PFSK-1 (cell line): Measurements from ENCODE around the gene CFAP57.

Experiments
- FOXP2 ChIP-seq: optimal IDR thresholded peaks from 2 replicates; pipeline ENCODE3; 2011; ENCODE audit warnings: borderline replicate concordance, control low read depth, inconsistent platforms; ENCODE audit not compliant: insufficient read depth; ENCODE audit errors: extremely low read length, extremely low read depth
- POLR2AphosphoS5 ChIP-seq: IDR thresholded peaks from 2 replicates; pipeline ENCODE4 v1.6.1; 2012; ENCODE audit warnings: low read depth, mild to moderate bottlenecking, control low read depth, low read length, moderate library complexity
- REST ChIP-seq, 2 experiments: IDR thresholded peaks; 2 replicates each; pipeline versions ENCODE4 v1.6.1 to v1.8.0; 2011 to 2012; ENCODE audit warnings: low read depth in 2 of 2, low read length in 2 of 2, control low read depth in 1 of 2, inconsistent platforms in 1 of 2, mild to moderate bottlenecking in 1 of 2, moderate library complexity in 1 of 2; ENCODE audit not compliant: insufficient read depth in 1 of 2
- SIN3A ChIP-seq: IDR thresholded peaks from 2 replicates; pipeline ENCODE4 v1.6.1; 2012; ENCODE audit warnings: mild to moderate bottlenecking, low read length, moderate library complexity, borderline replicate concordance; ENCODE audit not compliant: insufficient read depth
- TAF1 ChIP-seq: IDR thresholded peaks from 2 replicates; pipeline ENCODE4 v1.6.1; 2012; ENCODE audit warnings: low read length, control low read depth, borderline replicate concordance; ENCODE audit not compliant: insufficient read depth

The CFAP57 gene

DNA sequence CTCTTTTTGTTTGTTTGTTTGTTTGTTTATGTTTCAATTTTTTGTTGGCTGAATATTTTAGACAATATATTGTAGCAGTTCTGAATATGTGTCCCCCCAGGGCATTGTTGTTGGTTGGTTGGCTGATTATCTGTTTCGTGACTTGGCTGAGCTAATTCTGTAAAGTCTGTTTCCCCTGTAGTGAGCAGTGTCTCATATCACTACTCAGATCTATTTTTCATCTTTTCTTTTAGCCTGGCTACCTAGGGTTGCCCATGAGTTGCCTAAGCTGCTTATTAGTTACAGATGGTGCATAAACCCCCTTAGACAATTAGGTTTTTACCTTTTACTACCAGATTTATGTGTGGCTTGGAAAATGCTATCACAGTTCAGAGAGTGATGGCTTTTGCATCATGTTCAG lies 32.3 kb downstream of the CFAP57 start:
- TF ChIP-seq TAF1: no peak
- no peak for TF ChIP-seq POLR2AphosphoS5
- TF ChIP-seq FOXP2: no peak
- no peak for TF ChIP-seq REST (IDR thresholded peaks at IDR 0.05; ENCODE audit: insufficient read depth in 1 of 2, low read depth in 2 of 2, low read length in 2 of 2)
- TF ChIP-seq SIN3A: no peak

DNA sequence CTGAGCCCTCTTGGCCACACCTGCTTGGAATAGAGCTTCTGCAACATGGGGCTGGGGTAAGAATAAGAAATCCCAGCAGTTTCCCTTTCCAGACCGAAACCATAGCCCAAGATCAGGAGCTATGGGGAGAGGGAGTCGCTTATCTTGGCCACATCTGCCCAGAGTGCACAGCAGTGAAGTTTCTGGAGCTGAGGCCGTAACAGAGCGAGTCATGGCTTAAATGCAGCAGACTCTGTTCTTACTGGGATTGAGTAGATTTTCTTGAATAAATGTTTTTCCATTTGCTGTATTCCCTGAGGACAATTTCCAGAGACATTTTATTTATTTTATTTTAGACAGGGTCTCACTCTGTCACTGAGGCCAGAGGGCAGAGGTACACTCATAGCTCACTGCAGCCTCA lies 33.5 kb downstream of the CFAP57 start:
- TF ChIP-seq TAF1 (no peak), SIN3A (no peak), POLR2AphosphoS5 (no peak), REST (IDR thresholded peaks at IDR 0.05; ENCODE audit: insufficient read depth in 1 of 2, low read depth in 2 of 2, low read length in 2 of 2) (no peak), FOXP2 (no peak)

GRCh38 chr1:43206600-43207228 lies 34.6 kb downstream of the CFAP57 start:
- TF ChIP-seq SIN3A: no peak
- peak in 1 of 2 experiments; percentile 66; a peak in 2 of 4 replicates for TF ChIP-seq REST (IDR thresholded peaks at IDR 0.05; ENCODE audit: insufficient read depth in 1 of 2, low read depth in 2 of 2, low read length in 2 of 2)
- peak; percentile 43 for TF ChIP-seq FOXP2
- no peak for TF ChIP-seq POLR2AphosphoS5
- 0 out of 2 replicates have a peak, but pooled peaks have one; percentile 19 for TF ChIP-seq TAF1

DNA sequence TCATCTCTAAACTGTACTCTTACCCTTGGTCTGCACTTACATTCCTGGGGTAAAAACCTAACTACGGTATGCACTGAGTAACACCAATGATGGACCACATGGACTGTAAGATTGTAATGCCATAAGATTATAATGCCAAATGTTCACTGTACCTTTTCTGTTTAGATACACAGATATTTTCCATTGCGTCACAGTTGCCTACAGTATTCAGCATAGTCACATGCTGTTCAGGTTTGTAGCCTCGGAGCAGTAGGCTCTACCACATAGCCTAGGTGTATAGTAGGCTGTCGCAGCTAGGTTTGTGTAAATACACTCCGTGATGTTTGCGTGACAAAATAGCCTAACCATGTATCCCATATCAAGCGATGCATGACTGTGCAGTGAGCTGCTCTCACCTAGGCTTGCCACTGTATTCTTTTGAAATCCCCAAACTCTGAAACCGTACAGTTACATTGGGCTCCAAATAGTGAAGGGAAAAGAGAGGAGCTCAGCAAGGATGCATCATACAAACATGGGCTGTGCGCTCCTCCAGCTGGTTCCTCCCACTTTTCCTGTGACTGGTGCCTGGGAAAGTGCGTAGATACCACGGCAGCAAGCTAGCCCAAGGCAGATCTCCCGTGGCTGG lies 35.2 kb downstream of the CFAP57 start:
- no peak for TF ChIP-seq FOXP2
- TF ChIP-seq SIN3A: no peak
- no peak for TF ChIP-seq REST (IDR thresholded peaks at IDR 0.05; ENCODE audit: insufficient read depth in 1 of 2, low read depth in 2 of 2, low read length in 2 of 2)
- TF ChIP-seq TAF1: no peak
- no peak for TF ChIP-seq POLR2AphosphoS5
